GM12801 (cell line): ENCODE results near the gene SIGLEC14.

Source experiments
- CTCF ChIP-seq: IDR thresholded peaks from one replicate; pipeline ENCODE4 v1.5.1; 2011; ENCODE audit warnings: control low read depth; ENCODE audit not compliant: insufficient read length; ENCODE audit errors: extremely low read depth

SIGLEC14 gene

GRCh38 chr19:51660975-51661600, 14.5 kb upstream of the SIGLEC14 start:
- no peak for TF ChIP-seq CTCF

- no peak for TF ChIP-seq CTCF
Measured at GRCh38 chr19:51654783-51655182, 8.2 kb upstream of the SIGLEC14 start.

GRCh38 chr19:51653162-51653561, 6.5 kb upstream of the SIGLEC14 start:
- no peak for TF ChIP-seq CTCF

- no peak for TF ChIP-seq CTCF
Measured at GRCh38 chr19:51652266-51652665, 5.6 kb upstream of the SIGLEC14 start.

- TF ChIP-seq CTCF, result no peak
Measured at GRCh38 chr19:51651216-51651846, 4.7 kb upstream of the SIGLEC14 start.

GRCh38 chr19:51647318-51647717, 693 bp upstream of the SIGLEC14 start:
- no peak for TF ChIP-seq CTCF

GRCh38 chr19:51644636-51645271, 1.9 kb downstream of the SIGLEC14 start:
- TF ChIP-seq CTCF, result no peak
